NCI-H2081 treated with DMSO at 0.1 percent for 48 hours (cell line): ENCODE measurements around the gene TIGD2.

Experiments used
- DNase-seq: peaks from one replicate; lab custom pipeline; 2025; lab: John Stamatoyannopoulos, UW

The TIGD2 gene

DNA sequence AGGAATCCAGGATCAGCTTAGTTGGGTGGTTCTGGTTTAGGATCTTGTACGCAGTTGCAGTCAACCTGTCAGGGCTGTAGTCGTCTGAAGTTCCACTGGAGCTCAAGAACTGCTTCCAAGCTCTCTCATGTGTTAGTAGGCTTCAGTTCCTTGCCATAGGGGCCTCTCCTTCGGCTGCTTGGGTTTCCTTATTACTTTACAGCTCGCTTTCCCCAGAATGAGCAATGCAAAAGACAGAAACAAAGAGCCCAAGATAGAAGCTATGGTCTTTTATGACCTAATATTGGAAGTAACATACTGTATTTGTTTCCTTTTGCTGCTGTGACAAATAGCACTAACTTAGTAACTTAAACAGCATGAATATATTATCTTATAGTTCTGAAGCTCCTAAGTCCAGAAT is 51.7 kb downstream of the TIGD2 start:
- DNase-seq = no peak

DNA sequence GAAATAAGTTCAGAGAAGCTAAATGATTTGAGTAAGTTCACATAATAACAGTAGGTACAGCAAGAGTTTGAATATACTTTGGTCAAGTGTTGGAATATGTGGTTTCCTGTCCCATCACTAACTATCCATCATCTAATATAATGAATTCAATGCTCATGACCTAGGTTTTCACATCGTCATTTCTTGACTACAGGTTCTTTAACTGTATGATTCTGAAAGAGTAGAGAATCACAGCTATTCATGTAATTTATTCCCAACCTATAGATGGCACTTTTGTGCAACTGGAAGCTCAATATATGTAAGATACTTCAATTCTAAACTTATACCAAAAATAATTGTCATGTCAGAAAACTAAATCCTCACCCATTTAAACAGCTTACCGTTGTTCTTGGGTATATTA is 53.1 kb downstream of the TIGD2 start:
- DNase-seq = no peak
